GM12892 (cell line): ENCODE results near the gene CIRBP.

Experiments
- POLR2A ChIP-seq: IDR thresholded peaks from 2 replicates; pipeline ENCODE4 v1.6.1; 2011; ENCODE audit warnings: low read depth, low read length, control low read depth
- POLR2AphosphoS5 ChIP-seq: IDR thresholded peaks from 2 replicates; pipeline ENCODE4 v1.6.1; 2011; ENCODE audit warnings: low read depth, low read length, control low read depth
- TAF1 ChIP-seq: IDR thresholded peaks from 2 replicates; pipeline ENCODE4 v1.6.1; 2011; ENCODE audit warnings: low read depth, mild to moderate bottlenecking, control low read depth, low read length, borderline replicate concordance

DNA sequence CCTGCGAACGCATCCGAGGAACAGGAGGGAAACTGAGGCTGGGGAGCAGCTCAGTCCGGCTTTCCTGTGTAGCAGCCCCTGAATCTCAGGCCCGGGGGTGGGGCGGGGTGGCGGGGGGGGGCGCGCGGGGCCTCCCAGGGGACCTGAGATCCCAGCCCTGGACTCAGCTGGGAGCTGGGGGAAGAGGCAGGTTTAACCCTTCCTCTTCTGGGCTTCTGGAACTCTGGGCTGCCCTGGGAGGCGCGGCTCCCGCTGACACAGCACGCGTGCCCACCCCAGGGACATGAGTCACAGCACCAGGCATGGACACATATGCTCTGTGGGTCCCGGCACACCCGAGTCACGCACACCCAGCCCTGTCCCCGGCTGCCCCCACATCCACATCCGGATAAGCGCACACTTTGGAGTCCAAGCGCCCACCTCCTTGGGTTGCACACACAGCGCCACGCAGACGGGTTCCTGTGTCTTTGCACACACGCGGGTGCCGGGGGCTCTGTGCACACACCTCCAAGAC, 3.5 kb upstream of the CIRBP start:
- no peak for TF ChIP-seq POLR2A
- no peak for TF ChIP-seq TAF1
- no peak for TF ChIP-seq POLR2AphosphoS5
